HuH-7.5 (cell line): ENCODE data around the gene LSAMP.
"Not testable (repeated sequence)": the region's sequence is repeated elsewhere in the genome, so short reads cannot be mapped to it uniquely, and the experiment has no call there.

ENCODE experiments used
- DNase-seq: peaks from one replicate; pipeline ENCODE4 v3.0.0; 2011; ENCODE audit warnings: low spot score

Gene LSAMP

GRCh38 chr3:116102037-116102436 lies 343.2 kb downstream of the LSAMP start:
- DNase-seq: no peak

- no peak for DNase-seq
These were observed 348.1 kb downstream of the LSAMP start for GRCh38 chr3:116097226-116097625.

GRCh38 chr3:116096631-116097030 lies 348.7 kb downstream of the LSAMP start:
- DNase-seq: no peak

- no peak for DNase-seq
These were observed 351.9 kb downstream of the LSAMP start for GRCh38 chr3:116093374-116093773.

GRCh38 chr3:116087426-116087825 lies 357.9 kb downstream of the LSAMP start:
- no peak for DNase-seq

- peak; percentile 6 for DNase-seq
These were observed 360.1 kb downstream of the LSAMP start for GRCh38 chr3:116084999-116085791.

- DNase-seq: no peak
These were observed 361.6 kb downstream of the LSAMP start for GRCh38 chr3:116083683-116084082.

GRCh38 chr3:116078561-116078960 lies 366.7 kb downstream of the LSAMP start:
- no peak for DNase-seq

- no peak for DNase-seq
These were observed 367.7 kb downstream of the LSAMP start for GRCh38 chr3:116077557-116077956.

GRCh38 chr3:116077059-116077458 lies 368.2 kb downstream of the LSAMP start:
- DNase-seq: no peak

- not testable (repeated sequence) for DNase-seq
These were observed 374.6 kb downstream of the LSAMP start for GRCh38 chr3:116070516-116071278.

GRCh38 chr3:116070061-116070460 lies 375.2 kb downstream of the LSAMP start:
- DNase-seq: no peak

GRCh38 chr3:116069024-116069423 lies 376.3 kb downstream of the LSAMP start:
- DNase-seq: no peak

- DNase-seq: no peak
These were observed 378.0 kb downstream of the LSAMP start for GRCh38 chr3:116067326-116067725.

GRCh38 chr3:116065501-116065900 lies 379.8 kb downstream of the LSAMP start:
- no peak for DNase-seq

GRCh38 chr3:116064646-116065045 lies 380.6 kb downstream of the LSAMP start:
- DNase-seq: no peak

- no peak for DNase-seq
These were observed 385.7 kb downstream of the LSAMP start for GRCh38 chr3:116059421-116060096.

- no peak for DNase-seq
These were observed 386.4 kb downstream of the LSAMP start for GRCh38 chr3:116058844-116059243.

GRCh38 chr3:116057400-116058006 lies 387.8 kb downstream of the LSAMP start:
- DNase-seq: no peak

GRCh38 chr3:116056280-116056679 lies 389.0 kb downstream of the LSAMP start:
- no peak for DNase-seq

GRCh38 chr3:116053017-116053416 lies 392.3 kb downstream of the LSAMP start:
- no peak for DNase-seq

- no peak for DNase-seq
These were observed 392.7 kb downstream of the LSAMP start for GRCh38 chr3:116052602-116053001.
